UCSD-AML1 (cell line): ENCODE data around the gene GJD3.
A peak's percentile ranks its signal among the peaks of the same experiment; 100 is the strongest.
"Not testable (repeated sequence)": the region's sequence is repeated elsewhere in the genome, so short reads cannot be mapped to it uniquely, and the experiment has no call there.

ENCODE experiments used
- DNase-seq: peaks from one replicate; lab custom pipeline; 2025; ENCODE audit not compliant: unreplicated experiment; lab: John Stamatoyannopoulos, UW

GJD3 gene

GRCh38 chr17:40369923-40370322, 5.4 kb upstream of the GJD3 start:
- no peak for DNase-seq

GRCh38 chr17:40367728-40368127, 3.2 kb upstream of the GJD3 start:
- not testable (repeated sequence) for DNase-seq

DNA sequence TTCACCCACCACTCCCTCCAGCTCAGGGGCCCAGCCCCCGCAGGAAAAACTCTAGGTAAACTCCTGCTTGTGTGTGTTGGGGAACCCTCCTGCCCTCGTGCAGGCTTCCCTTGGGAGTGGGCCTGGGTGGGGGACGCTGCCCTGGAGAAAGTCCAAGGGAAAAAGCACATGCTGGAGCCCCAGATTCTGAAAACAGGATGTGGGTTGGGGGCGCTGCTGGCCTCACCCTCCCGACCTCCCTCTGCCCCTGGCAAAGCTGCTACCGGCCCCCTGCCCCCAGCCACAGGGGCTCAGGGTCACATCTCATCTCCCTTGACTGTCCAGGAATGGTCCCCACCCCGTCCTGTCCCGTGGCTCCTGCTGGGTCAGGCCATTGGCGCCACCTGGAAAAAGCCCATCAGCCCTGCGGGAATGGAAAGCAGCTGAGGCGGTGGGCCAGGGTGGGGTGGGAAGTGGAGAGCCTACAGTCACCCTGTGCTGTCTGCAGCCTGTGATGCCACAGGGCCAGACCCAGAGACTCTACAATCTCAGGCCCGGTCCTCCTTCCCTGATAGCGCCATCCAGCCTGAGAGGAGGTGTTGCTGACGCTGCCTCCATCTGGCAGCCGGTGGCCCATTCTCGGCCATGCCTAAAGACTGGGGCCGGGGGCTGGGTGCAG, 2.5 kb upstream of the GJD3 start:
- no peak for DNase-seq

GRCh38 chr17:40366076-40366860, 1.7 kb upstream of the GJD3 start:
- no peak for DNase-seq

GRCh38 chr17:40364906-40365305, 369 bp upstream of the GJD3 start:
- no peak for DNase-seq

DNA sequence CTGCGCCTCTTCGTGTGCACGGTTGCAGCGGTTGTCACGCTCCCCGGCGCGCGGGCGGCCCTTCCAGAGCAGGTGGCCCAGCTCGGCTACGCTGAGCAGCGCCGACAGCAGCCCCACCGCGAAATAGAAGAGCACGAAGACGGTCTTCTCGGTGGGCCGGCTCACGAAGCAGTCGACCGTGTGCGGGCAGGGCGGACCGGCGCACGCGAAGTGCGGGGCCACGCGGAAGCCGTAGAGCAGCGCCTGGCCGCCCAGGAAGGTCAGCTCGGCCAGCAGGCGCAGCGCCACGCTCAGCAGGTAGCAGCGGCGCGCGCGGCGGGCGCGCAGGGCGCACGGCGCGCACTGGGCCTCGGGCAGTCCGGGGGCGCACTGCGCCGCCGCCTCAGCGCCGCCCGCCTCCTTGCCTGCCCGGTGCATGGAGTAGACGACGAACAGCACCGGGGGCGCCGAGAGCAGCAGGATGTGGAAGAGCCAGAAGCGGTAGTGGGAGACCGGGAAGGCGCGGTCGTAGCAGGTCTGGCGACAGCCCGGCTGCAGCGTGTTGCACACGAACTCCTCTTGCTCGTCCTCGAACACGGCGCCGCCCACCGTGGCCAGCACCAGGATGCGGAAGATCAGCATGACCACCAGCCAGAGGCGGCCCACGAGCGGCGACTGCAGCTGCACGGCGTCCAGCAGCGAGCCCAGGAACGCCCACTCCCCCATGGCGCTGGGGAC, 1.3 kb downstream of the GJD3 start:
- DNase-seq: no peak

- peak; percentile 85 for DNase-seq
Observed at GRCh38 chr17:40362696-40363110, 1.8 kb downstream of the GJD3 start.

- no peak for DNase-seq
Observed at GRCh38 chr17:40361925-40362695, 2.4 kb downstream of the GJD3 start.

GRCh38 chr17:40361063-40361924, 3.2 kb downstream of the GJD3 start:
- no peak for DNase-seq

DNA sequence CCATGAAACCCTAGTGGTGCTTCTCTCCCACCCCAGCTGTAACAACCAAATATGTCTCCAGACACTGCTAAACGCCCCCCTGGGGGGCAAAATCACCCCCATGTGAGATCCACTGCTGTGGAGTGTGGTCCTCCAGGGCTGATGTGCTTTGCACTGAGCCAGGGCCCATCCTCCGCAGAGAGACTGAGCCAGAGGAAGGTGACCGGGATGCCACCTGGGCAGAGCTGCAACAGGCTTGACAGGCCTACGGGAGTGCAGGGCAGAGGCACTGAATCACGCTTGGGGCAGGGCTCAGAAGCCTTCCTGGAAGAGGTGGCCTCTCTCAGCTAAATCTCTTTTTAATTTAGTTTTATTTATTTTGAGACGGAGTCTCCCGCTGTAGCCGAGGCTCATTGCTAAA, 4.4 kb downstream of the GJD3 start:
- DNase-seq: no peak

DNA sequence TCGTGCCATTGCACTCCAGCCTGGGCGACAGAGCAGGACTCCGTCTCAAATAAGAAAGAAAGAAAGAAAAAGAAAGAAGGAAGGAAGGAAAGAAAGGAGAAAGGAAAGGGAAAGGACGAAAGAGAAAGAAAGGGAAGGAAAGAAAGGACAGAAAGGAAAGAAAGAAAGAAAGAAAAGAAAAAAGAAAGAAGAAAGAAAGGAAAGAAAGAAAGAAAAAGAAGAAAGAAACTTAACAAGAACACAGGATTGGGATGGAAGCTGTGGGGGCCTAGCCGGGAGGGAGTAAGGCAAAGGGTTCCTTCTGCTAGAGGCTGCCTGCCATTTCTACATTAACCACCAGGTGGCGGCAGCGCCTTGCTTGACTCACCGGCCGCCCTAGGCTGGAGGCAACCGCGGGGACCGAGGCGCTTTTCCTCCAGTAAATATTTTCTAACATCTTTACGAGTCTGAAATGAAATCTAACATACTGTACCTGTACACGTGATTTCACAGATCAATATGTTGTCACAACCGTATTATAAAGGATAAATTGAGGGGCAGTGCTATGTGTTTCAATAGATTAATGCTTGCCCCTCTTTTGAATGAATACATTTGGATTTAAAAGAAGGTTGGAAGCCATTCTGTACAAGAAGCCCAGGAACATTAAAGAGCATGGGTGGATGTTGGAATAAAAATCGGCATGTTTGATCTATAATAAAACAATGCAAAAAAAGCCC, 6.1 kb downstream of the GJD3 start:
- DNase-seq: peak; percentile 84

- no peak for DNase-seq
Observed at GRCh38 chr17:40356990-40357881, 7.3 kb downstream of the GJD3 start.

DNA sequence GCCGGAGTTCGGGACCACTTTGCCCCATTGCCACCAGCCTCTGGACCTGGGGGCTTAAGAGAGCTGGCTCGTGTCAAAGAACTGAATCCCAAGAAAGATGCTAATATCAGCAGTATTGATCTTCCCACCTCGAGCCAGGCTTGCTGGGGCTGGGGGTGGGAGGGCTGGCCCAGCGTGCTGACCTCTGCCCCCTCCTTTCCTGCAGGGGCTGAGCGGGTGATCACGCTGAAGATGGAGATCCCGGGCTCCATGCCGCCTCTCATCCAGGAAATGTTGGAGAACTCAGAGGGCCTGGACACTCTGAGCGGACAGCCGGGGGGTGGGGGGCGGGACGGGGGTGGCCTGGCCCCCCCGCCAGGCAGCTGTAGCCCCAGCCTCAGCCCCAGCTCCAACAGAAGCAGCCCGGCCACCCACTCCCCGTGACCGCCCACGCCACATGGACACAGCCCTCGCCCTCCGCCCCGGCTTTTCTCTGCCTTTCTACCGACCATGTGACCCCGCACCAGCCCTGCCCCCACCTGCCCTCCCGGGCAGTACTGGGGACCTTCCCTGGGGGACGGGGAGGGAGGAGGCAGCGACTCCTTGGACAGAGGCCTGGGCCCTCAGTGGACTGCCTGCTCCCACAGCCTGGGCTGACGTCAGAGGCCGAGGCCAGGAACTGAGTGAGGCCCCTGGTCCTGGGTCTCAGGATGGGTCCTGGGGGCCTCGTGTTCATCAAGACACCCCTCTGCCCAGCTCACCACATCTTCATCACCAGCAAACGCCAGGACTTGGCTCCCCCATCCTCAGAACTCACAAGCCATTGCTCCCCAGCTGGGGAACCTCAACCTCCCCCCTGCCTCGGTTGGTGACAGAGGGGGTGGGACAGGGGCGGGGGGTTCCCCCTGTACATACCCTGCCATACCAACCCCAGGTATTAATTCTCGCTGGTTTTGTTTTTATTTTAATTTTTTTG, 8.5 kb downstream of the GJD3 start:
- no peak for DNase-seq

DNA sequence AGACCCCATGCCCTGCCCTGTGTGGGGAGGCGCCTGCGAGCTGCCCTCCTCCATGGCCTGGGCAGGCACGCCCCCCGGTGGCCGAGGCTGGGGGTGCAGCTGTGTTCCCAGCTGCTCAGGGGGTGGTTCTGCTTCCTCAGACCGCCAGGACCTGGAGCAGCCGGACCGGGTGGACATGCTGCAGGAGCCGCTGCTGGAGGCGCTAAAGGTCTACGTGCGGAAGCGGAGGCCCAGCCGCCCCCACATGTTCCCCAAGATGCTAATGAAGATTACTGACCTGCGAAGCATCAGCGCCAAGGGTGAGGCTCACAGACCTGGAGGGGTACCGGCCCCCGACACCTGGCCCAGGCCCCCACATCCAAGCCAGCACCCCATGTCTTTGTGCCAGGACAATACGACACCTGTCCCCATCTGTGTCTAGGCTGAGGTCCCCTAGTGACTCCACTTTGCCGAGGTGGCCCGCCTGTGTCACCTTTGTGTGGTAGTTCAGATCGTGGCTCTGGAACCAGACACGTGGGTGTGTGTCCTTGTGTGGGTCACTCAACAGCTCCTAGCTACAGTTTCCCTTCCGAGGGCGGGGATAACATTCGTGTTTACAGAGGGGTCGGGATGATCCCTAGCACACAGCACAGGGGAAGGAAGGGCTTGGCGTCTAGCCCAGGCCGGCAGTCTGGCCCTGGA, 9.3 kb downstream of the GJD3 start:
- DNase-seq: peak; percentile 71

DNA sequence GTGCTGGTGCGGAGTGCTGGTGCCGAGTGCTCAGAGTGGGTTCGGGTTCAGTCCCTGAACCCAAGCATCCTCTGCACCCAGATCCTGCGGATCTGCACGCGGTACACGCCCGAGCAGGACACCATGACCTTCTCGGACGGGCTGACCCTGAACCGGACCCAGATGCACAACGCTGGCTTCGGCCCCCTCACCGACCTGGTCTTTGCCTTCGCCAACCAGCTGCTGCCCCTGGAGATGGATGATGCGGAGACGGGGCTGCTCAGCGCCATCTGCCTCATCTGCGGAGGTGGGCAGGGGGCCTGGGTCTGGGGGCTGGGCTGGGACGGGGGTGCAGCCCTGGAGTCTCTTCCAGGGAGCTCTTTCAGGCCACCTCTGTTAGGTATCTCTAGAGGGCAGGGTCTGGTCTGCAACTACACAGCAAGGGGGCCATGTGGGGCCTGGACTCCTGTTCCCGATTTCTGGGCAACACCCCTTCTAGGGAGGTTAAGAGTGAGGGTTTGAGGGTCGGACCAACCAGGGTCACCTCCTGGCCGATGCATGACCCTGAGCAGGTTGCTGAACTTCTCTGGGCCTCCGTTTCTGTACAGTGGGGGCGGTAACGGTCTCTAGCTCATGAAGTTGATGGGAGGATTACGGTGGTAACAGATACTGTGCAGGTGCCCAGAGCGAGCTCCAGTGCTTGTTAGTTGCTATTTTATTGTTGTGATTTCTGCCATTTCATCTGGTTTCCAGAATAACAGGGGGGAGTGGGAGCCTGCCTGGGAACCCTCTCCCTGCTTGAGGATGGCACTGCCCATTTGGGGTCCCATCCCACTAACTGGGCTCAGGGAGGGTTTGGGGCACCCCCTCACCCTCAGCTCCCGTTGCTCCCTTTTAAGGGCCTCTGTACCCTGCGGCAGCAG, 10.1 kb downstream of the GJD3 start:
- DNase-seq: no peak
